Erythroblast (primary cell): ENCODE results near the gene VARS1.

Experiments used
- GATA1 ChIP-seq: IDR thresholded peaks from 2 replicates; pipeline ENCODE4 v1.6.1; 2011; ENCODE audit warnings: low read depth, mild to moderate bottlenecking, control low read depth, low read length, moderate library complexity
- POLR2A ChIP-seq: IDR thresholded peaks from 2 replicates; pipeline ENCODE4 v1.6.1; 2011; ENCODE audit warnings: mild to moderate bottlenecking, low read length

GRCh38 chr6:31762356-31762755 is 33.2 kb downstream of the VARS1 start, which contains the start of gene SAPCD1:
- TF ChIP-seq POLR2A (no peak), GATA1 (no peak)
